Measurements from ENCODE around the gene SYT11.
"Not testable (repeated sequence)": the region's sequence is repeated elsewhere in the genome, so short reads cannot be mapped to it uniquely, and the experiment has no call there.

Gene SYT11

DNA sequence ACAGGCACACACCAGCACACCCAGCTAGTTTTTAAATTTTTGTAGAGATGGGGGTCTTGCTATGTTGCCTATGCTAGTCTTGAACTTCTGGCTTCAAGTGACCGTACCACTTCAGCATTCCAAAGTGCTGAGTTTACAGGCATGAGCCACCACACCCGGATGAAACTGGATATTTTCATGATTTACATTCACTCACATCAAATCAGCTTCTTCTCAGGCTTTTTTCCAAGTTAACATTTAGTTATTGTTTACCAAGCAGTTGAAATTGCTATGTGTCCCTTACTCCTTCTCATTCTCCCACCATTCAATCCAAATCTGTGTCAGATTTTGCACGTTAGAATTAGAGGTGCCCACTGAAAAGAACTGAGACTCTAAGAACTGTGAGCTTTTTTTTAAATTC is 33.4 kb downstream of the SYT11 start:
- ChIA-PET POLR2A (interaction anchor here (0.6 to 2.9 kb wide), 2 partner anchors 11 to 115 kb away, joined by 7 to 9 read pairs; no protein-coding TSS in a partner anchor), CTCF (interaction anchor here (1.4 to 1.9 kb wide), 4 partner anchors 10 to 97 kb away, joined by 3 to 5 read pairs (median 4); no protein-coding TSS in a partner anchor)
- TF ChIP-seq, protein P1, sequence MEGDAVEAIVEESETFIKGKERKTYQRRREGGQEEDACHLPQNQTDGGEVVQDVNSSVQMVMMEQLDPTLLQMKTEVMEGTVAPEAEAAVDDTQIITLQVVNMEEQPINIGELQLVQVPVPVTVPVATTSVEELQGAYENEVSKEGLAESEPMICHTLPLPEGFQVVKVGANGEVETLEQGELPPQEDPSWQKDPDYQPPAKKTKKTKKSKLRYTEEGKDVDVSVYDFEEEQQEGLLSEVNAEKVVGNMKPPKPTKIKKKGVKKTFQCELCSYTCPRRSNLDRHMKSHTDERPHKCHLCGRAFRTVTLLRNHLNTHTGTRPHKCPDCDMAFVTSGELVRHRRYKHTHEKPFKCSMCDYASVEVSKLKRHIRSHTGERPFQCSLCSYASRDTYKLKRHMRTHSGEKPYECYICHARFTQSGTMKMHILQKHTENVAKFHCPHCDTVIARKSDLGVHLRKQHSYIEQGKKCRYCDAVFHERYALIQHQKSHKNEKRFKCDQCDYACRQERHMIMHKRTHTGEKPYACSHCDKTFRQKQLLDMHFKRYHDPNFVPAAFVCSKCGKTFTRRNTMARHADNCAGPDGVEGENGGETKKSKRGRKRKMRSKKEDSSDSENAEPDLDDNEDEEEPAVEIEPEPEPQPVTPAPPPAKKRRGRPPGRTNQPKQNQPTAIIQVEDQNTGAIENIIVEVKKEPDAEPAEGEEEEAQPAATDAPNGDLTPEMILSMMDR (IDR thresholded peaks at IDR 0.05; ENCODE audit: control extremely low read depth, extremely low read depth, low read depth, missing control alignments): no peak
- DNase-seq (ENCODE audit: extremely low spot score): no peak

DNA sequence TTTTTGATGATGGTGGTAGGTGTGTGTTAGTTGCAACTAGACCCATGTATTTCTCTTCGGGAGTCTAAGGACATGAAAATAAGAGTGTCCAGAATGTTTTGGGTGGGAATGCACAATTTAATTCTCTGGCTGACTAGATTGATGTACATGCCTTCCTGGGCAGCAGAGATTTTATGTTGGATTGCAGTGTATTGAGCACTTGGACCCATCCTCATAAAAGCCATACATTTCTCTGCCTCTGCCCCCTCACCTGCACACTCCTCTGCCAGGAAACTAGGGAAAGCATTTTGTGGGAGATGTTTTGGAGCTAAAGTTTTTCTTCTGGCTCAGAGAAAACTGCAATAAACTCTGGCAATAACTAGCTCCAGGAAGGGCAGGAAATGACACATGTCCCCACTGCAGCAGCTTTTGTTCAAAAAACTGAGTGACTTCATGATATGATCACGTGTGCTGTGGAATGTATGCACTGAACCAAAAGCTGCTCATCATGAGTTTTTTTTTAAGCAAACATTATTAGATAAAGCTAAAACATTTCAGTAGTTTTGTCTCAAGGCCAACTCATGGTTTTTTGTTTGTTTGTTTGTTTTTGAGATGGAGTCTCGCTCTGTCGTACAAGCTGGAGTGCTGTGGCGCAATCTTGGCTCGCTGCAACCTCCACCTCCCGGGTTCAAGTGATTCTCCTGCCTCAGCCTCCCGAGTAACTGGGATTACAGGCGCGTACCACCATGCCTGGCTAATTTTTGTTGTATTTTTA is 34.2 kb downstream of the SYT11 start:
- ChIA-PET CTCF (interaction anchor here (1.0 to 1.9 kb wide), 4 partner anchors 9 to 96 kb away, joined by 3 to 5 read pairs (median 4); no protein-coding TSS in a partner anchor), POLR2A (interaction anchor here (0.7 to 2.9 kb wide), 3 partner anchors 9 to 140 kb away, joined by 3 to 9 read pairs (median 3); no protein-coding TSS in a partner anchor)
- TF ChIP-seq, protein P1 (IDR thresholded peaks at IDR 0.05; ENCODE audit: control extremely low read depth, extremely low read depth, low read depth, missing control alignments): no peak
- DNase-seq (ENCODE audit: extremely low spot score): no peak

DNA sequence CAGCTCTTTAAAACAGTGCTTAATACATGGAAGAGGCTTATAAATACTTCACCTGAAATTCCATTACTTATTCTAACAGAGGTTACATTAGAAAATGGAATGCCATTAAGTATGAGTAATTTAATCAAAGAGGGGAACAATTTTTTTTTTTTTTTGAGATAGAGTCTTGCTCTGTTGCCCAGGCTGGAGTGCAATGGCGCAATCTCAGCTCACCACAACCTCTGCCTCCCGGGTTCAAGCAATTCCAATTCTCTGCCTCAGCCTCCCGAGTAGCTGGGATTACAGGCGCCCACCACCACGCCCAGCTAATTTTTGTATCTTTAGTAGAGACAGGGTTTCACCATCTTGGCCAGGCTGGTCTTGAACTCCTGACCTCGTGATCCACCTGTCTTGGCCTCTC is 36.2 kb downstream of the SYT11 start:
- ChIA-PET CTCF (interaction anchor here (1.1 to 1.8 kb wide), 2 partner anchors 9 to 130 kb away, joined by 3 to 5 read pairs; no protein-coding TSS in a partner anchor), POLR2A (interaction anchor here (0.5 to 2.4 kb wide), 4 partner anchors 13 to 1104 kb away, joined by 3 to 8 read pairs (median 4); no protein-coding TSS in a partner anchor)
- DNase-seq (ENCODE audit: extremely low spot score): not testable (repeated sequence)

DNA sequence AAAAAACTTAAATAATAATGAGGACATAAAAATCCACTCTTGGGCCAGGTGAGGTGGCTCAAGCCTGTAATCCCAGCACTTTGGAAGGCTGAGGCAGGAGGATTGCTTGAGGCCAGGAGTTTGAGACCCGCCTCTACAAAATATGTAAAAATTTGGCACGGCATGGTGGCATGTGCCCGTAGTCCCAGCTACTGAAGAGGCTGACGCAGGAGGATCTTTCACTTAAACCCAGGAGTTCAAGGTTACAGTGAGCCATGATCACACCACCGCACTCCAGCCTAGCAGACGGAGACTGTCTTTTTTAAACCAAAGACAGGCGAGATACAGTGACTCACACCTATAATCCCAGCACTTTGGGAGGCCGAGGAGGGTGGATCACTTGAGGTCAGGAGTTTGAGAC is 37.1 kb downstream of the SYT11 start:
- POLR2A ChIA-PET: interaction anchor here (2.4 kb wide), 1 partner anchor 14 kb away, joined by 8 read pairs; no protein-coding TSS in a partner anchor
- CTCF ChIA-PET: not testable (repeated sequence)

DNA sequence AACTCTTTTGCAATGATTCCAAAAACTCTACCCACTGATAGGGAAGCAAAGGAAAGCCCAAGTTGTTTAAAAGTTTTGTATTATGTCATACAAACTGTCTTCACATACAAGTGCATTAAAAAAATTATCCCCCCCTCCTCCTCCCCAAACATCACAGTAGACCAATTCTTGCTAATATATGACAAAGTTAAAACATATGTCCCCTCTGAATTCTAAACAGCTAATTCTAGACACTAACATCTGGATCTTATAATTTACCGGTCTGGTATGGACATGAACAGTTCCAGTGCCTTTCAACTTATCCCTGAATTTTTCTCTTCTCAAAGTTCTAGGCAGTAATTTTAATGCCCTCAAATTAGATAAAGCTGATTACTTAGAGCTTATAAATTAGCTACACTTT is 38.4 kb downstream of the SYT11 start:
- POLR2A ChIA-PET: interaction anchor here (0.6 to 1.0 kb wide), 2 partner anchors 10 to 27 kb away, joined by 3 to 4 read pairs; no protein-coding TSS in a partner anchor
- DNase-seq (ENCODE audit: extremely low spot score): no peak
- CTCF ChIA-PET: interaction anchor here (1.2 to 2.3 kb wide), 6 partner anchors 9 to 91 kb away, joined by 4 to 8 read pairs (median 5); no protein-coding TSS in a partner anchor
- TF ChIP-seq, protein P1 (IDR thresholded peaks at IDR 0.05; ENCODE audit: control extremely low read depth, extremely low read depth, low read depth, missing control alignments): no peak

More for the DNA sequence above, 37.1 kb downstream of the SYT11 start:
- not testable (repeated sequence) for DNase-seq (ENCODE audit: extremely low spot score)

DNA sequence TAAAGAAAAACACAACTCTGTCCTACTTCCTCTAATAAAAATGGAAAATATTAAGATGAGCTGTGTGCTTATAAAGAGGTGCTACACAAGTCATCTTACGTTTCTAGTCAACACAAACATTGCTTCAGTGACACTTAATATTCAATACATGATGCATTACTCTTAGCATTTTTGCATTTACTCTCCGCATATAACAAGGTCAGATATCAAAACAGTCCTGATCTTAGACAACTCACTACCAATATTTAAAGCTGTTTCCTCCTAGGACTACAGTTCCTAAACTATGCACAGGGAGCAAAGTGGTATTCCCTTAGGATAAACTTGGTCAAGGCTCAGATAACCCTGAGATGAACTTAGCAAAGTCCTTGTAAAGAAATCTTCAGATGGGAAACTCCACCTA is 39.5 kb downstream of the SYT11 start:
- DNase-seq (ENCODE audit: extremely low spot score): no peak
- CTCF ChIA-PET: interaction anchor here (1.2 to 2.3 kb wide), 7 partner anchors 8 to 90 kb away, joined by 4 to 8 read pairs (median 5); no protein-coding TSS in a partner anchor
- POLR2A ChIA-PET: interaction anchor here (0.9 to 1.0 kb wide), 2 partner anchors 8 to 34 kb away, joined by 3 to 4 read pairs; no protein-coding TSS in a partner anchor
- TF ChIP-seq, protein P1 (IDR thresholded peaks at IDR 0.05; ENCODE audit: control extremely low read depth, extremely low read depth, low read depth, missing control alignments): no peak

DNA sequence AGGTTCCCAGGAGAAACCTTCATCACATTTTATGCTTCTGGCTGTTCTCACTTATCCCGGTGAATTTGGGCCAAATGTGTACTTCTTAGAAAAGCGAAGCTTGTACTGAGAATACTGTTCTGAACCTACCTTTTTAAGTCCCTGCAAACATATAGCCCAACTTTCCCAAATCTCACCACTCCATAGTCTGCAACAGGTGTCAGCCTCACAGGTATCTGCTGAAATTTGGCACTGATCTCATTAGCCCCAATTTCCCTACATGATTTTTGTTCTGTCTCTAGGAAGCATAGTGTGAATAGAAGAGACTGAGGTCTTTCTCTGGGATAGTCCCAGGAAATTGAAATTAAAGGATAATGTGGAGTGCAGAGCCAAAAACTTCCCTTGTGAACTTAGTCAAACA is 40.3 kb downstream of the SYT11 start:
- no peak for DNase-seq (ENCODE audit: extremely low spot score)
- ChIA-PET POLR2A (interaction anchor here (0.9 kb wide), 1 partner anchor 33 kb away, joined by 4 read pairs; no protein-coding TSS in a partner anchor), CTCF (interaction anchor here (1.4 to 2.3 kb wide), 3 partner anchors 10 to 38 kb away, joined by 4 to 5 read pairs (median 5); no protein-coding TSS in a partner anchor)
- TF ChIP-seq, protein P1 (IDR thresholded peaks at IDR 0.05; ENCODE audit: control extremely low read depth, extremely low read depth, low read depth, missing control alignments): no peak
